ACC112 (cell line): ENCODE data around the gene SLC66A2.

ENCODE experiments used
- H2AFZ ChIP-seq: fragments of 200-600 bp; sonication (generic); one replicate; pipeline ENCODE4 v1.6.0; 2017; ENCODE audit warnings: antibody characterized with exemption, low read length; ENCODE audit not compliant: unreplicated experiment
- H3K27ac ChIP-seq: fragments of 200-600 bp; sonication (generic); 2 replicates; pipeline ENCODE4 v1.5.1; 2014; ENCODE audit warnings: low read depth, mild to moderate bottlenecking, antibody characterized with exemption, low read length, moderate library complexity
- H3K27me3 ChIP-seq: fragments of 200-600 bp; sonication (generic); 2 replicates; pipeline ENCODE4 v1.6.1; 2014; ENCODE audit warnings: mild to moderate bottlenecking, antibody characterized with exemption, low read length, moderate library complexity, mixed read lengths; ENCODE audit not compliant: insufficient read depth
- H3K36me3 ChIP-seq: fragments of 200-600 bp; sonication (generic); 2 replicates; pipeline ENCODE4 v1.6.1; 2016; ENCODE audit warnings: mild to moderate bottlenecking, antibody characterized with exemption, low read length, moderate library complexity, mixed read lengths; ENCODE audit not compliant: insufficient read depth
- H3K4me1 ChIP-seq: fragments of 200-600 bp; sonication (generic); one replicate; pipeline ENCODE4 v1.6.1; 2016; ENCODE audit warnings: low read length, mixed read lengths; ENCODE audit not compliant: insufficient read depth, unreplicated experiment, control insufficient read depth
- H3K4me3 ChIP-seq: fragments of 200-600 bp; sonication (generic); 2 replicates; pipeline ENCODE4 v1.5.1; 2014; ENCODE audit warnings: mild to moderate bottlenecking, low read depth, low read length
- H3K79me2 ChIP-seq: fragments of 200-600 bp; sonication (generic); one replicate; pipeline ENCODE4 v1.6.0; 2016; ENCODE audit warnings: low read length; ENCODE audit not compliant: control insufficient read depth, unreplicated experiment, insufficient read depth

Gene SLC66A2

DNA sequence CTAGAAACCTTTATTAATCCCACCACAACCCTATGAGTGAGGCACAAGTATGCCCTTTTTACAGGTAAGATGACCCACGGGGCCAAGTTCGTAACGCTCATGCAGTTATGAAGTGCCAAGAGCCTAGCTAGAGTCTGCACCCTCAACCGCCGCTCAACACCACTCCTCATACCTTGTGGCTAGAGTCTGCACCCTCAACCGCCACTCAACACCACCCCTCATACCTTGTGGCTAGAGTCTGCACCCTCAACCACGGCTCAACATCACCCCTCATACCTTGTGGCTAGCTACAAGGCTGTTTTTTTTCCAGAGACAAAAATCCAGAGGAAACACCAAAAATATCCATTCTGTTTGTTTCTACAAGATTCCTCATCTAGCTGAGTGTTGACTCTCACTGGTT lies 32.3 kb upstream of the SLC66A2 start:
- no peak overlapping the region for H3K4me3 ChIP-seq
- H3K27ac ChIP-seq = no peak overlapping the region
- no peaks in the 10 kb centered on the region for H3K27me3 ChIP-seq
- no peak overlapping the region for H2AFZ ChIP-seq
- peaks cover 11% of the 10 kb centered on the region for H3K4me1 ChIP-seq
- peaks cover 15% of the 10 kb centered on the region; the same call in 1 of the 2 replicates for H3K36me3 ChIP-seq
- H3K79me2 ChIP-seq = peaks cover 96% of the 10 kb centered on the region

DNA sequence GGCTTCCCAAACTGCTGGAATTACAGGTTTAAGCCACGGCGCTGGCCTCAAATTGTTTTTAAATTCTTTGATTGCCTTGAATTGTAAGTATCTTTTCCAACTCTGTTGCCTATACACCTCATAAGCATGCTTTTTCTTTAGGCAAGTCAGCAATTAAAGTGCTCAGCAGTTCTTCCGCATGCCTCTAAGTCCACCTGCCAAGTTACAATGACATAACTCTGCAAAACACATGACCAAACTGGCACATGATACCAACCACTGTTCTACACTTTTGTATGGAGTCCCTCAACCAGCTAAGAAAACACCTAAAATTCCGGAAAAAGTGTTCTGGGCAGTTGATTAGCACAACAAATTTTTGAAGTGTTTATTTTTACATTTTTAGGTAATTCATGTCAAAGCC lies 31.8 kb upstream of the SLC66A2 start:
- peaks cover 15% of the 10 kb centered on the region; the same call in 1 of the 2 replicates for H3K36me3 ChIP-seq

DNA sequence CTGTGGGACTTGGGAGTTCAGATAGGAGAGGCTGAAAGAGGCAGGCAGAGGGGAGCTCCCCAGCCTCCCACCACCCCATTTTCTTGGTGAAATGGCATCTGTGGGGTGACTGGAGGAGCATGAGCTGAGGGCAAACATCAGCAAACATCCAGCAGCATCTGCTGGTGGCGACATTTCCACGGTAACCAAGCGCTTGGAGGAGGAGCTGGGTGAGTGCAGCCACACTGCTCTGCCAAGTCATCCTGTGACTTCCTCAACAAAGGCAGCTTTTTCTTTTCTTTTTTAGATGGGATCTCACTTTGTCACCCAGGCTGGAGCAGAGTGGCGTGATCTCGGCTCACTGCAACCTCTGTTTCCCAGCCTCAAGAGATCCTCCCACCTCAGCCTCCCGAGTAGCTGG lies 31.3 kb upstream of the SLC66A2 start:
- Histone ChIP-seq H3K36me3 (peaks cover 15% of the 10 kb centered on the region; the same call in 1 of the 2 replicates), H3K4me3 (no peak overlapping the region)

More for the DNA sequence above, 31.8 kb upstream of the SLC66A2 start:
- Histone ChIP-seq H3K4me3 (no peak overlapping the region), H3K79me2 (peaks cover 100% of the 10 kb centered on the region), H3K4me1 (peaks cover 11% of the 10 kb centered on the region), H2AFZ (no peak overlapping the region), H3K27me3 (no peaks in the 10 kb centered on the region), H3K27ac (no peak overlapping the region)

GRCh38 chr18:79980585-79980984 lies 29.1 kb upstream of the SLC66A2 start:
- no peak overlapping the region for H3K4me3 ChIP-seq
- H3K36me3 ChIP-seq = peaks cover 15% of the 10 kb centered on the region; the same call in 1 of the 2 replicates
- H3K79me2 ChIP-seq = peaks cover 97% of the 10 kb centered on the region
- H3K4me1 ChIP-seq = peaks cover 8% of the 10 kb centered on the region
- no peaks in the 10 kb centered on the region for H3K27me3 ChIP-seq
- H3K27ac ChIP-seq = no peak overlapping the region
- no peak overlapping the region for H2AFZ ChIP-seq

More for the DNA sequence above, 31.3 kb upstream of the SLC66A2 start:
- no peak overlapping the region for H2AFZ ChIP-seq
- peaks cover 100% of the 10 kb centered on the region for H3K79me2 ChIP-seq
- no peak overlapping the region for H3K27ac ChIP-seq
- no peaks in the 10 kb centered on the region for H3K27me3 ChIP-seq
- peaks cover 11% of the 10 kb centered on the region for H3K4me1 ChIP-seq

GRCh38 chr18:79979843-79980242 lies 28.4 kb upstream of the SLC66A2 start:
- no peak overlapping the region for H2AFZ ChIP-seq
- peaks cover 10% of the 10 kb centered on the region; the same call in 1 of the 2 replicates for H3K36me3 ChIP-seq
- H3K4me1 ChIP-seq = peaks cover 8% of the 10 kb centered on the region
- H3K79me2 ChIP-seq = peaks cover 96% of the 10 kb centered on the region
- no peak overlapping the region for H3K27ac ChIP-seq
- H3K4me3 ChIP-seq = no peak overlapping the region
- no peaks in the 10 kb centered on the region for H3K27me3 ChIP-seq

GRCh38 chr18:79975985-79976680 lies 24.7 kb upstream of the SLC66A2 start:
- no peaks in the 10 kb centered on the region for H3K4me1 ChIP-seq
- H2AFZ ChIP-seq = no peak overlapping the region
- H3K27me3 ChIP-seq = no peaks in the 10 kb centered on the region
- H3K79me2 ChIP-seq = peaks cover 73% of the 10 kb centered on the region
- H3K4me3 ChIP-seq = no peak overlapping the region
- peaks cover 20% of the 10 kb centered on the region for H3K36me3 ChIP-seq
- H3K27ac ChIP-seq = no peak overlapping the region

GRCh38 chr18:79975043-79975442 lies 23.6 kb upstream of the SLC66A2 start:
- Histone ChIP-seq H3K27ac (no peak overlapping the region), H2AFZ (no peak overlapping the region), H3K36me3 (peaks cover 23% of the 10 kb centered on the region), H3K4me3 (no peak overlapping the region), H3K27me3 (no peaks in the 10 kb centered on the region), H3K4me1 (no peaks in the 10 kb centered on the region), H3K79me2 (peaks cover 62% of the 10 kb centered on the region)

- Histone ChIP-seq H3K27me3 (no peaks in the 10 kb centered on the region), H3K79me2 (peaks cover 53% of the 10 kb centered on the region)
Measured at GRCh38 chr18:79974025-79974654, 22.7 kb upstream of the SLC66A2 start.

DNA sequence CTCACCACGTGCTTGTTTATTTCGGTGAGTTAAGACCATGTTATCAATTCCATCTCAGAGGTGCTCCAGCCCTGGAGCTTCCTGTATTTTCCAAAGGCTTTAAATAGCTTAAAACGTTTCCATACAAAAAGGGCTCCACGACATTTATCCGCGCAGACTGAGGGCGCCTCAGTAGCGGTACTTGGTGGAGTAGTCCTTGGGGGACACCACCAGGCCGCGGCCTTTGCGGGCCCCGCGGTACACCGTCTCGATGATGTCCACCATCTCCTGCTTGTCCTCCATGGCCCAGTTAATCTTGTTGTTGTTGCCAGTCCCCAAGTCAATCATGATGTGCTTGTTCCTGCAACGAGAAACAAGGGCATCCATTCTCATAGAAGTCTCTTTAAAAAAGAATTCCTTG lies 22.1 kb upstream of the SLC66A2 start:
- peaks cover 48% of the 10 kb centered on the region for H3K79me2 ChIP-seq
- H3K36me3 ChIP-seq = peaks cover 19% of the 10 kb centered on the region
- H3K4me1 ChIP-seq = no peaks in the 10 kb centered on the region

More at GRCh38 chr18:79974025-79974654, 22.7 kb upstream of the SLC66A2 start:
- Histone ChIP-seq H2AFZ (no peak overlapping the region), H3K4me3 (no peak overlapping the region), H3K27ac (no peak overlapping the region), H3K36me3 (peaks cover 20% of the 10 kb centered on the region), H3K4me1 (no peaks in the 10 kb centered on the region)

GRCh38 chr18:79972720-79973119 lies 21.3 kb upstream of the SLC66A2 start:
- peaks cover 19% of the 10 kb centered on the region for H3K36me3 ChIP-seq

More for the DNA sequence above, 22.1 kb upstream of the SLC66A2 start:
- H3K27ac ChIP-seq = no peak overlapping the region
- H3K27me3 ChIP-seq = no peaks in the 10 kb centered on the region
- no peak overlapping the region for H3K4me3 ChIP-seq
- no peak overlapping the region for H2AFZ ChIP-seq

DNA sequence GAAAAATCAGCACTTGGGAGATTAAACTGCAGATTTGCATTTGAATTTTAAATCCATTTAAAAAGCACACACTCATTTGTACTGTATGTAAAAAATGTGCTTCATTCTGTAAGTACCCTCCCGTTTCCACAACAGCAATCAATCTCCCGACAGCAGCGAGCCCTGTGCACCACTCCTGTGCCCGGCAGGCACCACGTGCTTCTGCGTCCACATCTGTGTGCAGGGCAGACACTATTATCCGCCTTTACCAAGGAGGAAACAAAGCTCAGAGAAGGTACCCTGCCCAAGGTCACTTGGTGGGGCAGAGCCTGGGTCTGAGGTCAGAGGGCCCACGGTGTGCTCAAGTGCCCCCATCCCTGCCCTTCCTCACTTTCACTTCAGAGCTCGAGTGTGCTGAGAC lies 20.5 kb upstream of the SLC66A2 start:
- peaks cover 32% of the 10 kb centered on the region for H3K79me2 ChIP-seq
- H2AFZ ChIP-seq = no peak overlapping the region
- H3K4me1 ChIP-seq = no peaks in the 10 kb centered on the region
- no peak overlapping the region for H3K4me3 ChIP-seq
- no peaks in the 10 kb centered on the region for H3K27me3 ChIP-seq
- H3K27ac ChIP-seq = no peak overlapping the region
- H3K36me3 ChIP-seq = peaks cover 19% of the 10 kb centered on the region

More at GRCh38 chr18:79972720-79973119, 21.3 kb upstream of the SLC66A2 start:
- Histone ChIP-seq H3K27ac (no peak overlapping the region), H2AFZ (no peak overlapping the region), H3K4me3 (no peak overlapping the region), H3K4me1 (no peaks in the 10 kb centered on the region), H3K79me2 (peaks cover 40% of the 10 kb centered on the region), H3K27me3 (no peaks in the 10 kb centered on the region)
